Stimulated activated CD4-positive, alpha-beta T cell treated with anti-CD3 and anti-CD28 coated beads, Interleukin-1b, Interleukin-23, amount 100 ng/mL, for 4 hours (primary cell): ENCODE results near the gene PLAU.
"Not testable (repeated sequence)": the region's sequence is repeated elsewhere in the genome, so short reads cannot be mapped to it uniquely, and the experiment has no call there.

Experiments
- DNase-seq, 2 donors: peaks; one replicate each; pipeline ENCODE4 v3.0.0-alpha.2; 2020; ENCODE audit warnings: low read depth in 2 of 2

The PLAU gene

DNA sequence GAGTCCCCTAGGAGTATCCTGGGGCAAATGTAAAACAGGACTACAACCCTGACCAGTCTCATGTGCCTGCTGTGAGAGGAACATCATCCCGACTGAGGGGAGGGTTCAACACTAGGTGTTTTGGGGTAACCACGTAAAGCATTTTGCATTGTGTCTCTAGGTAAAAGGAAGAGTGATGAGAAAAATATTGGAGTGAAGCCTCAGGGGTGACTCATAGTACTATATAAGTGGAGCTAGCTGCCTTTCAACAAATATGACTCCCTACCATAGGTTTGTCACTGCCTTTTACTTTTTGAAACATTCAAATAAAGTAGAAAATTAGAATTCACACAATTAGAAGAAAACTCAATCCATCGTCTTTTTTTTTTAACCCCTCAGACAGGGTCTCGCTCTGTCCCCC lies 34.0 kb upstream of the PLAU start:
- DNase-seq: no peak

DNA sequence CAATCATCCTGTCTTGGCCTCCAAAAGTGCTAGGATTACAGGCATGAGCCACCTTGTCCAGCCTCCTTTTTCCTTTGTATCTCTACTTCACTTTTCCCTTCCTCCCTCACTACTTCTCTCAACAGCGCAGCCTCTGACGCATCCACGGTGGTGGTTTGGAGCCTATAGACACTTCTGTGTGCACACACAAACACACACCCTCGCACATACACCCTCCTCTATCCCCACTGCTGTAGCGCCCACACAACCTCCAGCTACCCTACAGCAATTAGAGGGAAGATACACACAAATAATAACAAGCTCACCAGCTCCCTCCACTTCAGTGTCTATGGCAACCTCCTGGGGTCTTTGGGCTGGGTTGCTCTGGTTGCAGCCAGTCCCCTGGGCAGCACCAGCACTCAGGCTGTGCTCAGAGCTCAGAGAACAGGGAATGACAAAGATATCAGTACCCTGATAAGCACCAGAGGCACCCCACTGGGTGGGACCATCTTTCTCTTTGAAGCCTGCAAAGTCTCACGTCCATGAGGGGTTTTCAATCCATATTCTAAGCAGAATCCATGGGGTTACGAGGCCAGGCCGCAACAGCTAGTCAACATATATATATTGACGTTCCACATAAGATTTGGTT lies 33.3 kb upstream of the PLAU start:
- DNase-seq: no peak

DNA sequence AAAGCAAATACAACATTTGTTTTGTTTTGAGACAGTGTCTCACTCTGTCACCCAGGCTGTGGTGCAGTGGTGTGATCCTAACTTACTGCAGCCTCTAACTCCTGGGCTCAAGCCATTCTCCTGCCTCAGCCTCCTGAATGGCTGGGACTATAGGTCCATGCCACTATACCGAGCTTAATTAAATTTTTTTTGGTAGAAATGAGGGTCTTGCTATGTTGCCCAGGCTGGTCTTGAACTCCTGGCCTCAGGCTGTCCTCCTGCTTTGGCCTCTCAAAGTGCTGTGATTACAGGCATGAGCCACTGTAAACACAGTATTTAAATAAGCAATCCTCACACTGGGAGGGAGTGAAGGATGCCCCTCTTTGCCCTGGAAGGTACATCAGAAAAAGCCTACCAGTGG lies 32.6 kb upstream of the PLAU start:
- DNase-seq: no peak

DNA sequence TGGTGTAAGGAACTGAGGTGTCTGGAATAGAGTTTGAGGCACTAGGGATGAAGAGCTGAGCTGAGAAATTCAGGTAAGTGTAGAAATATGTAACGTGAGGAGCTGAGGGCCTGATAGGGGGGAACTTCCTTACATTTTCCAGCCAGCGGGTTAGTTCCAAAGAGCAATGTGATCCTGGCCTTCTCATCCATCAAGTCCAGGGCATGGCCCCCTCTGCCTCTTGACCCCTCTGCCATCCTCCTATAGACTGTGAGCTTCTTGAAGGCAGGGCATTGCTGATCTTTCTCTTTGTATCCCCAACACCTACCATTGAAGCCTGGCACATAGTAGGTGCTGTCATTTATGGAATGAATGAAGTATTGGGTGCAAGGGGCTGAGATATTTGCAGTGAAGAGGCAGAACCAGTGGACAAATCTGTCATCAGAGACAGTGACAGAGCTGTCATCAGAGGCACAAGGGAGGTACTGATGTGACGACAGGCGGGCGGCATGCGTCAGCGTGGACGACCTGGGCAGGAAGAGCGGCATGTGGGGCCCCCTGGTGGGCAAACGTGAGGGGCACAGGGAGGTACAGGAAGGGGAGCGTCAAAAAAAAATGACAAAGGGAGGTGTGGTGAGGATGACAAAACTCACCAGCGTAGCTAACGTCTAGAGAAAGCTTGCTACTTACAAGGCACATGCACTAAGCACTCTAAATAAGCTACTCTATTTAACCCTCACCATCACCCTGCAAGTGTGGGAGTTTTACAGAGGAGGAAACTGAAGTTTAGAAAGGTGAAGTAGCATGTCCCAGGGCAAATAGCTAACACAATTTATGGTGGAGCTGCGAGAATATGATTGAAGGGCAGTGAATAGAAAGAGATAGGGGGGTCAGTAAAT lies 31.4 kb upstream of the PLAU start:
- peak; percentile 90 to 92 for DNase-seq

DNA sequence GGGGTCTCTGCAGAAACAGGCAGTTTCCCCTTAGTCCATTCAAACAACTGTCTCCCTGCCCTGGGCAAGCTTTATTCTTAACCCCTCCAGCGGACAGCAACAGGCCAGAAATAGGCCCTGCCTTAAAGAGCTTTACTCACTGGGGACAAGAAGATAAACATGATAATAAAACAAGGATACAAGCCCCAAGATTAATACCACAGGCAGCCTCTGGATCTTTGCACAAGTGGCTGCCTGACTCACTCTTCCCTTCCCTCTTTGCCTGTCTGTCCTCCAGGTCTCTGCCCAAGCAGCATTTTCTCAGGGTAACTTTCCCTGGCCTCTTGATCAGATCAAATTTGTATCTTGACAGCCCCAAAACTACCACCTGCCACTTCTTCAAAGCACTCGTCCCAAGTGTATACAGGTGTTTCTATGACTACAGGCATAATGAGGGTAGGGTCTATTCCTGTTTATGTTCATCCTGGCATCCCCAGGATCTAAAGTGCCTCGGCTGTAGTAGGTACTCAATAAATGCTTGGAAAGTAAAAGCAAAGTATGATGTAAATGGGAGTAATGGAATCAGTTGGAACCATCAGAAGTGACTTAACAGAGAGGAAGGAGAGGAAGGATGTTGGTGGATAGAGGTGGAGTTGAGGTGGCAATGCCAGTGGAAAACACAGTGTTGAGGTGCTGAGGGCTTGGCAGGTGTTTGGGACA lies 29.6 kb upstream of the PLAU start:
- no peak for DNase-seq

DNA sequence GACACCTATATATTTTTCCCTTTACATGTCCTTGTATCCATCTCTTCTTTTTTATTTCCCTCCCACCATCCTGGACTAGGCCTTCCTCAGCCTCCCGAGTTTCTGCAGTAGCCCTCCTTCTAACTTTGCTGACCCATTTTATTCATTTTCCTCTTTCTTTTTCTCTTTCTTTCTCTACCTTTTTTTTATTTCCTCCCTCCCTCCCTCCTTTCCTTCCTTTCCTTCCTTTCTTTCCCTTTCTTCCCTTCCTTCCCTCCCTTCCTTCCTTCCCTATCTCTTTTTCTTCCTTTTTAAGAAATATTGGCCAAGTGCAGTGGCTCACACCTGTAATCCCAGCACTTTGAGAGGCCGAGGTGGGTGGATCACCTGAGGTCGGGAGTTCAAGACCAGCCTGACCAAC lies 26.9 kb upstream of the PLAU start:
- no peak for DNase-seq

DNA sequence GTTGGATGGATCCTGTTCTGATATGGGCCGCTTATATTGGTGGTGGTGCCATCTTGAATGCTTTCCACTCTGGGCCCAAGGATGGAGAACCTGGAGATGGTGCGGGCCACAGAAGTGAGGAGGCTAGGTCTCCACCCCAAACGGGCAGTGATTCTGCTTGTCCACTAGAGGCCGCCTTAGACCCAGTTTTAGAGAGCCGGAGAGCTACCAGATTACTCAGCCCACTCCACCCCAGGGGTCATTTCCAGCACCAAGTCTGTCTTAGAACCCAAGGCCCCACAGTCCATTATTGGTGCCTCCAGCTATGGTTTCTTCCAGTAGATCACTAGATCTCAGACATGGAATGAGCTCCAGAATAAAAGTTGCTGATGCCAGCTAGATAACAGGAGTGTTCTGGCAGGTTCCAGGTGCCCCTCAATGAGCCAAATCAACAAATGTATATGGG lies 24.8 kb upstream of the PLAU start:
- peak; percentile 40 to 64 for DNase-seq

DNA sequence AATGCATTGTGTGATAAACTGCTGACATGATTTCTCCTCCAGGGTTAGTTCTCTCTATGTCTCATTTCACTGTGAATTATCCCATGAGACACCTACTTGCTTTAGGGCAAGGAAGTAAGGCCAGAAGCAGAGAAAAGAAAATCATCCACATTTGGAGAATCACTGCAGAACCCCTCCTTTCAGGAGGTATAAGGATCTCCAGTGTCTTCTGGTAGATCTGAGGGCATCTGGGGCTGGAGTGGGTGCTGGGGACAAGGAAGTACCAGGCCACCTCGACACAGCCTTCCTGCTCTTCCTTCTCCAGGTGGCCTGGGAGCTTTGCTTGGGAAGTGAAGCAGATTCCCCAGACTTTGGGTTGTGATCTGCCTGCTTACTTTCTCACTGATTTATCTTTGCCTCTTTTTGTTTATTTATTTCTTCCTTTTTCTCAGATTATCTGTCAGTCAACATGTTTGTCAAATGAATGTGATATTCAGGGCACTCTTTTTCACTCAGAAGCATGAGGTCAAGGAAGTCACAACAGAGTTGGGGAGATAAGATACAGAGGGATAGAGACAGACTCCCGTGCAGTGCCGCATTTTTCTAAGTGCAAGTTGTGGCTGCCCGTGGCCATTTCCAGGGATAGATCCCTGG lies 24.2 kb upstream of the PLAU start:
- no peak for DNase-seq

DNA sequence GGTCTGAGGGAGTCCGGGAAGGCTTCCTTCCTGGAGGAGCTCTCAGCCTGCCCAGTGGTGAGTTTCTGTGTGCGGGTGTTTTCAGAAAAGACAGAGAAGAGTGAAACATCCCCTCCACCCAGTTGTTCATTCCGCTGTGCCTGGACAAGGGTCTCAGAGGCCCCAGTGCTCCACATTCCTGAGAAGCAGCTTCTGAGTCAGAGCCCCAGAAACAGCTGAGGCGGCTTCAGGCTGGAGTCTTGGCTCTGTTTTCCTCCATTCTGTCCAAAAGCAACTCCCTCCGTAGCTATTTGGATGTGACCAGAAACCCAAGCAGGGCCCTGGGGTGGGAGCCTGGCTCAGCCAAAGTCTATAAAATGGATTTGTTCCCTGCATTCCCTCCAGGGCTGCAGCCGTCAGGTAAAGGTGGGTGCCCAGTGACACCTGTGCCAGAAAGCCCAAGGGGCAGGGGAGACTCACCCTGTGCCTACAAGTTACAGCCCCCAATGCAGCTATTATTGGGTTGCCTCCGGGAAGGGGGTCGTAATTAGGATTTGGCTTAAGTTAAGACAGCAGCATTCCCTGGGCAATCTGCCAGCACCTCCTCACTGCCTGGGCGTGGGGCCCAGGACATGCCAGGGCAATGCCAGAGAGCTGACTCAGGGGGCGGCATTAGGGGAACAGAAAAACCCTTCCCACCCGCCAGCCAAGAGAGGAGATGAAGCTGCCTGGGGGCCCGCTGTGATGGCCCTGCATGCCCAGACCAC lies 23.5 kb upstream of the PLAU start:
- no peak for DNase-seq

DNA sequence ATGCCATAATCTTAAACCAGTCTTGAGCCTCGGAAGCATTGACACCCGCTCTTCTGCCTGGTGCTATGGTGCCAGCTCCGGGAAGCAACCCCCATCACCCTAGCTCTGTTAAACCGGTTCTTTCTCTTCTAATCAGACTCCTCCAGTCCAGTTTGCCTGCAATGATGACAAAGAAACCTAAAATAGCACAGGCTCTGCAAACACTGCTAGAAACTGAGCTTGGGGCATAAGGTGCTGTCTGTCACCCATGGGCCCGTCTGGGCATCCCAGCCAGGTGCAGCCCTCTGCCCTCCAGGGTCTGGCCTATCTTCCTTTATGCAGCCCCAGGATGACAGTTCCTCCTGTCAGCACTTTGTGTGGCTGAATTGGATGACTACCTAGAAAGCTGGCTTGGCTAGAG lies 22.4 kb upstream of the PLAU start:
- no peak for DNase-seq

DNA sequence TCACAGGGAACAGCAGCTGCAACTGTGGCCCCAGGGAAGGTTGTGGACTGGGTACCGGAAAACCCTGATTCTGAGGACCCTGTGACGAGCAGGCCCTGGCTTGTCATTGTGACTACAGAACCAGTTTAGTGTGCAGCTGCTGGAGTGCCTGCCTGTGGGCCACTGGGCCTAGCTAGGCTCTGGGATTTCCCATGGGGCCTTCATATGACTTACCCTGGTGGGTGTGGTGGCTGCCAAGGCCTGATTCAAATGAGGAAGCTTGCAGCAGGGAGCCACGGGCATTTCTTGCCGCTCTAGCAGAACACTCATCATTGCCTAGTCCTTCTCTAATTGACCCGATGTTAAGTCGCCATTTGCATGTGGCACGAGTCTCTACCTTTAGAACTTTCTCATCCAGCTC lies 21.9 kb upstream of the PLAU start:
- peak in 1 of 2 donors; percentile 18 for DNase-seq

DNA sequence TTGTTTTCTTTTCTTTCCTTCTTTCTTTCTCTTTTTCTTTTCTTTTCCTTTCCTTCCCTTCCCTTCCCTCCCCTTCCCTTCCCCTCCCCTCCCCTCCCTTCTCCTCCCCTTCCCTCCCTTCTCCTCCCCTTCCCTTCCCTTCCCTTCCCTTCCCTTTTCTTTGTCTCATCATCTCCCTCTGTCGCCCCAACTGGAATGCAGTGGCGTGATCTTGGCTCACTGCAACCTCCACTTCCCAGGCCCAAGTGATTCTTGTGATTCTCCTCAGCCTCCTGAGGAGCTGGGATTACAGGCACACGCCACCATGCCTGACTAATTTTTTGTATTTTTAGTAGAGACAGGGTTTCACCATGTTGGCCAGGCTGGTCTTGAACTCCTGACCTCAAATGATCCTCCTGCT lies 21.5 kb upstream of the PLAU start:
- DNase-seq: not testable (repeated sequence)

DNA sequence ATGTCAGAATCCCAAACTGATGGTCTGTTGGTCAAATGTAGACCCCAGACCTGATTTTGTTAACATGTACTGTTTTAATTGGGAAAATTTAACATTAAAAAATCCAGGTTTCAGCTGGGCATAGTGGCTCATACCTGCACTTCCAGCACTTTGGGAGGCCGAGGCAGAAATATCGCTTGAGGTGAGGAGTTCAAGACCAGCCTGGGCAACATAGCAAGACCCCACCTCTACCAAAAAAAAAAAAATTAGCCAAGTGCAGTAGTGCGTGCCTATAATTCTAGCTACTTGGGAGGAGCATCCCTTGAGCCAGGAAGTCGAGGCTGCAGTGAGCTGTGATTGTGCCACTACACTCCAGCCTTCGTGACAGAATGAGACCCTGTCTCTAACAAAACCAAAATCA lies 20.7 kb upstream of the PLAU start:
- no peak for DNase-seq

DNA sequence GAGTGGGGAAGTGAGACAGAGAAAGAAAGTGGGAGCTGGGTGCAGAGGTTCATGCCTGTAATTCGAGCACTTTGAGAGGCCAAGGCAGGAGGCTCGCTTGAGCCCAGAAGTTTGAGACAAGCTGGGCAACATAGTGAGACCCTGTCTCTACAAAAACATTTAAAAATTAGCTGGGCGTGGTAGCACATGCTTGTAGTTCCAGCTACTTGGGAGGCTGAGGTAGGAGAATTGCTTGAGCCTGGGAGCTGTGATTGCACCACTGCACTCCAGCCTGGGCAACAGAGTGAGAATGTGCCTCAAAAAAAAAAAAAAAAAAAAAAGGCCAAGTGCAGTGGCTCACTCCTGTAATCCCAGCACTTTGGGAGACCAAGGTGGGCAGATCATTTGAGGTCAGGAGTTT lies 20.1 kb upstream of the PLAU start:
- not testable (repeated sequence) for DNase-seq

DNA sequence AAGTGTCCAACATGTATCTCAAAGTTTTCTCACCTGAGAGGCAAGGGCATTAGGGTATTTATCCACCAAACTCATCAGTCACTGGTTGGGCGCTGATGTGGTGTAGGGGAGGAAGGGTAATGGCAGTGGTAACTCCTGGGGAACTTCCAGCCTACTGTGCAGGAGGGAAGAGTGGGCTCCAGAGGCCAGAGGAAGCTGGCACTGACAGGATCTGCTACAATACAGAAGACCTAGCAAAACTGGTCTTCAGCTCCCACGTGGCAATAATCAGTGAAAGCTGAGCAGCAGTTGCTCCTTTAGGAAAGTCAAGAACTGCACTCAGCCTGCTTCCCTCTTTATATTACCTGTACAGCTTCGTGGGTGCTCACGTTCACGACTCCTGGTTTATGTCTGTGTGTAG lies 19.4 kb upstream of the PLAU start:
- DNase-seq: no peak

DNA sequence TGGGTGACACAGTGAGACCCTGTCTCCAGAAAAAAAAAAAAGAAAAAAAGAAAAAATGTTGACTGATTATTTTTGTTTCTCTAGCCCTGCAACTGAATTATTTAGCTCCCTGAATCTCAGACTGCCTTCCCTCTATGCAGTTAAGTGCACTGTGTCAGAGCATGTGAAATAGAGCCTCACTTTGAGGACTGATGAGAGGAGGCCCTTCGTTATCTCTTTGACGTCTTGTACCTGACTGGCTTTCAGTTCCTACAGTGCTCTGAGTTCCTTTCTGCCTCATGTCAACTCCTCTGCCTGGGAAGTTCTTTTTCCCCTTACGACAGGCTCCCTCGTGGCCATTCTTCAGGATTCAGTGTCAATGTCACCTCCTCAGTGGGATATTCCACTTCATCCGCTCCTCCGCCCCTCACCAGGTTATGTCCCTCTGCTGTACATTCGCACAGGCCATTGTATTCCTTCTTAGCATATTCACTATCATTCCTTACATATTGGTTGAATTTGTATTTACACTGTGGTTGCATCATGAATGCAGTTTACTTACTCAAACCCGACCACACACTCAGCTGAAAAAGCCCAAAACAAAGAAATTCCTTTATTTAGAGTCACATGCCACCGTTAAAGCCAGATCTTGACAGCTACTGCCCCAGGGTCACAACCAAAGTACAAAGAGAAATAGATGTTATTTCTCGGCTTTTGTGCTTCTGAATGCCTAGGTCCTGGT lies 18.5 kb upstream of the PLAU start:
- DNase-seq: no peak

DNA sequence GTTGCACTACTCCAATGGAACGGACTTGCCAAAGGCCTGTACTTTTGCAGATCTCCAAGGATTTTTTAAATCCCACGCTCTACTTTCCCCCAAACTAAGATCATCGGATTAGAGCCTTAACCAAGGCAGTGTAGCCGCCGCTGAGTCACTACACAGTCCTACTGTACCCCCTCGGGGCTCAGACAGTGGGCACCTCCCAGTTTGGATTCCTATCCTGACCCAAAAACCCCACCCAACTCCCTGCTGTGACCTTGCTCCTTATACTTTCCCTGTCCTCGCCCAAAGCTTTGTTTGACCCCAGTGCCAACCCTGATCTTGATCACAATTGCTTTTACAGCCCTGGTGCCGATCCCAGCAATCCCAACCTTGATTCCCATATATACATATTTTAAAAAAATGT lies 17.5 kb upstream of the PLAU start:
- no peak for DNase-seq

DNA sequence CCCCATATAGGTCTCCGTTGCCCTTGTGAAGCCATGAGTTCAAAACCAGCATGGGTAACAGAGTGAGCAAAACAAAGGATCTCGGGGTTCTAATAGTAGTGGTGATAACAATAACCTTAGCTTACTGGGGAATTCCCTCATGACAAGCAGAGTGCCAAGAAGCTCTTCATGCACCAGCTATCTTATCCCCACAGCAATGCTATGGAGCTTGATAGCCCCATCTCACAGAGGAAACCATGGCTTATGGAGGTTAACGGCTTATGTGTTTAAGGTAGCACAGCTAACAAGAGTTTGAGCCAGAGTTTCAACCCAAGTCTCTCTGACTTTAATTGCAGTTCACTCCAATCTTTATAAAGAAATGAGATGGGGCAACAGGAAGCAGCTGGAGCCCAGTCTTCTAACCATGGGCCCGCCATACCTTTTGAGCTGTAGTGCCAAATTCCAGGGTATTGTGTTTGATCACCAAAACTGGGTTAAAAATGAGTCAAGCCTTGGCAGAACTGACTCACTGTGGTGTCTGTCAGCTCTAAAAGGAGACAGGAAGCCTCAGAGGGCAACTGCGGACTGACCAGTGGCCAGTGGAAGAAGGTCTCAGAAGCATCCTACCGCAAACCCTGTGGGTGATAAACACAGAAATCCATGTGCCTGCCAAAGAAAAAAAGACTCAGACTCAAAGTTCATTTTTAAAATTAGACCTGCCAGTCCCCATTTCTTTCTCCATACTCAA lies 16.5 kb upstream of the PLAU start:
- no peak for DNase-seq

DNA sequence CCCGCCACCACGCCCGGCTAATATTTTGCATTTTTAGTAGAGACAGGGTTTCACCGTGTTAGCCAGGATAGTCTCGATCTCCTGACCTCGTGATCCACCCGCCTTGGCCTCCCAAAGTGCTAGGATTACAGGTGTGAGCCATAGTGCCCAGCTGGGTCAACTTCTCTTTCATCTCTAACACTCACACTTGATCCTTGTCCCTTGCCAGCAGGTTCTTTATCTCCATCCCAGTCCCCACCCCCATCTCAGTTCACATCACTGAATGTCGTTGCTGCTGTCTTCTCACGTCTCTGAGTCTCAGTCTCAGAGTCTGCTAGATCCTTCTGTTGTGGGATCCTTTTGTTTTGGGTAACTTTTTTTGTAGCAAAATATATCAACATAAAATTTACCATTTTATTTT lies 15.6 kb upstream of the PLAU start:
- DNase-seq: not testable (repeated sequence)

DNA sequence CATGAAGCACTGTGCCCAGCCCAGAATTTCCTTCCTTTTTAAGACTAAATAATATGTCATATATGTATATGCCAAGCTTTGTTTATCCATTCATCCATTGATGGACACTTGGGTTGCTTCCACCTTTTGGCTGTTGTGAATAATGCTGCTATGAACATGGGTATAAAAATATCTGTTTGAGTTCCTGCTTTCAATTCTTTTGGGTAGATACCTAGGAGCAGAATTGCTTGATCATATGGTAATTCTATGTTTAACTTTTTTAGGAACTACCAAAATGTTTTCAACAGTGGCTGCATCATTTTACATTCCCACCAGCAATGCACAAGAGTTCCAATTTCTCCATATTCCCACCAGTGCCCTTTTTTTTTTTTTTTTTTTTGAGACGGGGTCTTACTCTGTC lies 13.2 kb upstream of the PLAU start:
- DNase-seq: no peak
